Keratinocyte (primary cell): ENCODE results near the gene SLC29A1. TPM values are rescaled to one million over a fixed set of nuclear protein-coding genes. Genes with fewer than 3 reads are reported as not detected.

Experiments used
- DNase-seq: peaks from one replicate; pipeline ENCODE4 v3.0.0-alpha.2; 2011; ENCODE audit warnings: low read depth, missing footprints, low spot score
- FAIRE-seq: peaks from 2 replicates; lab custom pipeline; 2011; peaks lifted over from hg19 to GRCh38; lab: Jason Lieb, UNC
- H2AFZ ChIP-seq: 2 replicates; pipeline ENCODE4 v1.6.0; 2012; ENCODE audit warnings: low read length, control low read depth, inconsistent platforms; ENCODE audit not compliant: control insufficient read depth
- H3K27ac ChIP-seq: 2 replicates; pipeline ENCODE4 v1.5.1; 2011; ENCODE audit warnings: low read length; ENCODE audit not compliant: control insufficient read depth, insufficient read depth
- H3K27me3 ChIP-seq: 3 replicates; pipeline ENCODE4 v1.6.0; 2011; ENCODE audit warnings: low read length; ENCODE audit not compliant: control insufficient read depth, insufficient read depth; ENCODE audit errors: extremely low read depth
- H3K36me3 ChIP-seq, 2 experiments: 2 replicates in 1 of 2; 3 replicates in 1 of 2; pipeline ENCODE4 v1.5.1; 2011; ENCODE audit warnings: low read length in 2 of 2, mild to moderate bottlenecking in 1 of 2; ENCODE audit not compliant: control insufficient read depth in 2 of 2, insufficient read depth in 2 of 2; ENCODE audit errors: extremely low read depth in 1 of 2
- H3K4me1 ChIP-seq: 3 replicates; pipeline ENCODE4 v1.5.1; 2011; ENCODE audit warnings: low read length; ENCODE audit not compliant: control insufficient read depth, insufficient read depth; ENCODE audit errors: extremely low read depth
- H3K4me2 ChIP-seq: 3 replicates; pipeline ENCODE4 v1.6.0; 2011; ENCODE audit warnings: low read depth, low read length; ENCODE audit not compliant: control insufficient read depth, insufficient read depth; ENCODE audit errors: extremely low read depth
- H3K4me3 ChIP-seq, 3 experiments: fragments of 200-600 bp in 1 of 3; sonication (generic) in 1 of 3; 2 replicates in 2 of 3; 3 replicates in 1 of 3; pipeline ENCODE4 v1.5.1; 2011 to 2016; ENCODE audit warnings: low read length in 3 of 3, mild to moderate bottlenecking in 3 of 3, control low read depth in 2 of 3, inconsistent platforms in 1 of 3, low read depth in 1 of 3, mixed read lengths in 1 of 3, mixed run types in 1 of 3, moderate library complexity in 1 of 3; ENCODE audit not compliant: control insufficient read depth in 2 of 3, insufficient read depth in 2 of 3; ENCODE audit errors: extremely low read depth in 1 of 3
- H3K79me2 ChIP-seq: 2 replicates; pipeline ENCODE4 v1.6.0; 2012; ENCODE audit warnings: low read length; ENCODE audit not compliant: control insufficient read depth, insufficient read depth
- H3K9ac ChIP-seq: 3 replicates; pipeline ENCODE4 v1.6.0; 2011; ENCODE audit warnings: low read length; ENCODE audit not compliant: control insufficient read depth, insufficient read depth; ENCODE audit errors: extremely low read depth
- H3K9me1 ChIP-seq: 3 replicates; pipeline ENCODE4 v1.6.0; 2011; ENCODE audit warnings: low read length; ENCODE audit not compliant: control insufficient read depth, insufficient read depth; ENCODE audit errors: extremely low read depth
- H3K9me3 ChIP-seq: 2 replicates; pipeline ENCODE4 v1.5.1; 2012; ENCODE audit warnings: low read depth, low read length; ENCODE audit not compliant: control insufficient read depth
- H4K20me1 ChIP-seq: 3 replicates; pipeline ENCODE4 v1.6.0; 2011; ENCODE audit warnings: low read length; ENCODE audit not compliant: control insufficient read depth, insufficient read depth; ENCODE audit errors: extremely low read depth
- CTCF ChIP-seq, 3 experiments: IDR thresholded peaks in 1 of 3; conservative IDR thresholded peaks in 1 of 3; optimal IDR thresholded peaks in 1 of 3; 2 replicates in 2 of 3; 3 replicates in 1 of 3; pipeline versions ENCODE3 to v1.5.1; 2011; ENCODE audit warnings: low read length in 3 of 3, mild to moderate bottlenecking in 3 of 3, moderate library complexity in 2 of 3, control low read depth in 1 of 3, inconsistent platforms in 1 of 3; ENCODE audit not compliant: insufficient read depth in 2 of 3; ENCODE audit errors: extremely low read depth in 1 of 3
- EZH2 ChIP-seq: IDR thresholded peaks from one replicate; pipeline ENCODE4 v1.6.1; 2012; ENCODE audit warnings: inconsistent platforms, mild to moderate bottlenecking, low read length, moderate library complexity
- dilution Hi-C: fragments of 300-500 bp; cut with MboI; formaldehyde crosslinking; loops from one replicate; pipeline ENCODE4 v1.7.0; 2020; ENCODE audit warnings: low sequenced_read_pairs; ENCODE audit not compliant: extremely low pct_ligation_motif_present
- polyA plus RNA-seq, 5 experiments: library from polyadenylated mRNA; depleted of rRNA in 3 of 5; stranded (reverse) in 3 of 5; stranded (forward) in 1 of 5; unstranded in 1 of 5; fragments of >200 nt; gene quantifications; 1 replicate in 1 of 5; 2 replicates in 3 of 5; 3 replicates in 1 of 5; pipeline versions ENCODE4 v1.2.1 to v1.2.3, GENCODE V29; 2011 to 2012; ENCODE audit warnings: missing spikeins in 2 of 5, low read depth in 1 of 5, low replicate concordance in 1 of 5

Gene SLC29A1
- polyA plus RNA-seq, 1 donor (not counting 4 experiments of a cell fraction or from before 2014, with no cell fraction given), result 51.0 TPM

DNA sequence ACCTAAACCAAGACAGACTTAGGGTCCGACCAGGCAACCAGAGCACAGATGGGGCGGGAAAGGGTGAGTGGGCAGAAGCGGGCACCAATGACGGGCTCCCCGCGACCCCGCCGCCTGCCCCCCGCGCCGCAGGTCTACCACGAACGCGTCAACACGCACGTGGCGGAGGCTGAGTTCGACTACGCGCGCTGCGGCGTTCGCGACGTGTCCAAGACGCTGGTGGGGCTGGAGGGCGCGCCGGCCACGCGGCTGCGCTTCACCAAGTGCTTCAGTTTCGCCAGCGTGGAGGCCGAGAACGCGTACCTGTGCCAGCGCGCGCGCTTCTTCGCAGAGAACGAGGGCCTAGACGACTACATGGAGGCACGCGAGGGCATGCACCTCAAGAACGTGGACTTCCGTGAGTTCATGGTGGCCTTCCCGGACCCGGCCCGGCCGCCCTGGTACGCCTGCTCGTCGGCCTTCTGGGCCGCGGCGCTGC lies 51.9 kb downstream of the SLC29A1 start:
- H2AFZ ChIP-seq, result no peak overlapping the region
- no peak overlapping the region for H3K4me2 ChIP-seq
- TF ChIP-seq CTCF (optimal IDR thresholded peaks at IDR 0.05 in 1 of 3, IDR thresholded peaks at IDR 0.05 in 1 of 3, conservative IDR thresholded peaks at IDR 0.05 in 1 of 3; ENCODE audit: extremely low read depth in 1 of 3, insufficient read depth in 2 of 3, low read length in 3 of 3) (no peak), EZH2 (no peak)
- H4K20me1 ChIP-seq, result no peaks in the 10 kb centered on the region
- H3K36me3 ChIP-seq, result no peaks in the 10 kb centered on the region
- H3K9ac ChIP-seq, result no peak overlapping the region
- H3K4me1 ChIP-seq, result no peaks in the 10 kb centered on the region
- no peak overlapping the region for H3K4me3 ChIP-seq
- no peaks in the 10 kb centered on the region for H3K79me2 ChIP-seq
- H3K9me3 ChIP-seq, result no peaks in the 10 kb centered on the region
- peaks cover 67% of the 10 kb centered on the region for H3K27me3 ChIP-seq
- no peak for FAIRE-seq
- H3K27ac ChIP-seq, result no peak overlapping the region
- no peaks in the 10 kb centered on the region for H3K9me1 ChIP-seq
- dilution Hi-C loops, result no loop called here
- no peak for DNase-seq

GRCh38 chr6:44275749-44276648 lies 52.6 kb downstream of the SLC29A1 start:
- Histone ChIP-seq H2AFZ (no peak overlapping the region), H3K9me1 (no peaks in the 10 kb centered on the region), H3K4me3 (no peak overlapping the region), H3K36me3 (no peaks in the 10 kb centered on the region), H3K9me3 (no peaks in the 10 kb centered on the region), H3K27me3 (peaks cover 66% of the 10 kb centered on the region), H3K79me2 (no peaks in the 10 kb centered on the region), H3K4me1 (no peaks in the 10 kb centered on the region), H4K20me1 (no peaks in the 10 kb centered on the region), H3K4me2 (peak overlapping the region; percentile 32), H3K27ac (no peak overlapping the region), H3K9ac (no peak overlapping the region)
- DNase-seq (no peak), FAIRE-seq (no peak)
- TF ChIP-seq EZH2 (peak; percentile 60), CTCF (optimal IDR thresholded peaks at IDR 0.05 in 1 of 3, IDR thresholded peaks at IDR 0.05 in 1 of 3, conservative IDR thresholded peaks at IDR 0.05 in 1 of 3; ENCODE audit: extremely low read depth in 1 of 3, insufficient read depth in 2 of 3, low read length in 3 of 3) (no peak)
- dilution Hi-C loops, result no loop called here
